IPS DF 6.9 (cell line): ENCODE results near the gene TRIM45.

Source experiments
- DNase-seq: peaks from one replicate; pipeline ENCODE4 v3.0.0-alpha.2; 2013; ENCODE audit warnings: low read depth, low spot score
- H3K27ac ChIP-seq: one replicate; pipeline ENCODE4 v1.5.1; 2013; ENCODE audit warnings: low read length, control low read depth
- H3K27me3 ChIP-seq: 2 replicates; pipeline ENCODE4 v1.6.1; 2013; ENCODE audit warnings: mild to moderate bottlenecking, low read length; ENCODE audit not compliant: control insufficient read depth, insufficient read depth
- H3K36me3 ChIP-seq: 2 replicates; pipeline ENCODE4 v1.6.1; 2013; ENCODE audit warnings: low read length; ENCODE audit not compliant: control insufficient read depth, insufficient read depth
- H3K4me1 ChIP-seq: 2 replicates; pipeline ENCODE4 v1.6.1; 2013; ENCODE audit warnings: low read length; ENCODE audit not compliant: control insufficient read depth, insufficient read depth
- H3K4me3 ChIP-seq: 2 replicates; pipeline ENCODE4 v1.5.1; 2013; ENCODE audit warnings: mild to moderate bottlenecking, low read length
- H3K9me3 ChIP-seq: 2 replicates; pipeline ENCODE4 v1.6.1; 2013; ENCODE audit warnings: low read length, inconsistent platforms; ENCODE audit not compliant: control insufficient read depth, insufficient read depth
- WGBS: extraction: QIAGEN DNeasy Blood & Tissue Kit; methylation state at CpG from one replicate; pipeline ENCODE4 v1.1.7; 2013; ENCODE audit warnings: mixed read lengths, missing lambda C conversion rate; ENCODE audit not compliant: insufficient read length, insufficient coverage; 5-methylcytosine and 5-hydroxymethylcytosine counted together

The TRIM45 gene

DNA sequence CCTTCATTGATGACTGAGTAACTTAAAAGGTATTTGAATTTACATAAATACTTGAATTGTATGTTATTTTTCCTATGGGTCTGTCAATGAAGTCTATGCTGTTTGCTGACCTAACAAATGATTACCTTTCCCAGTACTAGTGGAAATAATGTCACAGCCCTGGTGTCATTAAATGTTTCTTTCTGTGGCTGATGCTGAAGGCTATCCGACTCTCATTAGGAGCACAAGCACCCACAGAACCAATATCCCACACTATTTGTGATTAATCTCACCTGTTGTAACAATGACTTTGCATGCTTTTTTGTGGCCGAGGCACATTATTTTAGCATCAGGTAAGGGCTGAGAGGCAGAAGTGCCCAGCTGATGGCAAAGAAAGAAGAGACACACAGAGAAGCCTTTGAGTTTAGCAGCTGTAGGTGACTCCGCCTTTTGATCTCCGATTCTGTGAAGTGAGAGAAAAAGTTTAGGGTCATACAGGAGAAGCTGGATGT, 25.8 kb upstream of the TRIM45 start:
- Histone ChIP-seq H3K27ac (no peak overlapping the region), H3K4me3 (no peak overlapping the region), H3K9me3 (no peaks in the 10 kb centered on the region), H3K27me3 (no peaks in the 10 kb centered on the region), H3K4me1 (no peaks in the 10 kb centered on the region), H3K36me3 (no peaks in the 10 kb centered on the region)
- no peak for DNase-seq
- WGBS: no CpG with 5 or more reads among the region's 4 CpGs

DNA sequence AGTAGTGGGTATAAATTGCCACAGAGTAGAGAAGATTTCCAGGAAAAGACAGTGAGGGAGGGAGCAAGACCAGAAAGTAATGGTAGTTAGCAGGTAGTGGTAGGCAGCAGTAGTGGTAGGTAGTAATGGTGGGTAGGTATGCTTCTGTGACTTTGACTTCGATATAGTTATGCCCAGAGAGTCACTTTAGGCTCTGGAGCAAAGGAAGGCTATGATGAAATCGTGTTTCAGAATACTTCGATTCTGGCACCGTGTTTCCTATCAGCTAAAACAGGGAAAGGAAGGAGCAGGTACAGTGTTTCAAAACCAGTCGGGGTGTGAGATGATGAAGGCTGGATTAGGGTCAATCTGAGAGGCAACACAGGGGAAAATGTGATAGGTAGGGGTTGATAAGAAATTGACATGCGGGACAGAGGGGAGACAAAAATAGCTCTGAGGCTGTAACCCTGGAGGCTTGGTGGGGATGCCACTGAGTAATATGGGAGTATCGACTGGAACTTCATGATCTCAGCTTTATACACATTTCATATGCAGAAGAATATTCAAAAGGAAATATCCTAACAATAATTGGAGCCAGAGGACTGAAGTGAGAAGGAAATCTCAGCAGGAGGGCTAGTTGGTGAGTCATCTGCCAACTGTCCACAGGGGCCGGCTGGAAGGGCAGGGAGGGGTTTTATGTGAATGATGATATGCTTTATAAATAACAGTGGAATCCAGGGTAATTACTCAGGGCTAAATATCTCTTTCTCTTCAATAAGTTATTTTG, 25.2 kb upstream of the TRIM45 start:
- Histone ChIP-seq H3K27ac (no peak overlapping the region), H3K36me3 (no peaks in the 10 kb centered on the region), H3K9me3 (no peaks in the 10 kb centered on the region), H3K4me3 (no peak overlapping the region), H3K4me1 (no peaks in the 10 kb centered on the region), H3K27me3 (no peaks in the 10 kb centered on the region)
- WGBS: no CpG with 5 or more reads among the region's 8 CpGs
- no peak for DNase-seq

- no peak overlapping the region for H3K4me3 ChIP-seq
- H3K27me3 ChIP-seq: no peaks in the 10 kb centered on the region
- no peaks in the 10 kb centered on the region for H3K9me3 ChIP-seq
- no peaks in the 10 kb centered on the region for H3K4me1 ChIP-seq
- H3K36me3 ChIP-seq: no peaks in the 10 kb centered on the region
- no peak for DNase-seq
- H3K27ac ChIP-seq: no peak overlapping the region
- no CpG with 5 or more reads among the region's 2 CpGs for WGBS
Measured at GRCh38 chr1:117146072-117146471, 24.5 kb upstream of the TRIM45 start.

DNA sequence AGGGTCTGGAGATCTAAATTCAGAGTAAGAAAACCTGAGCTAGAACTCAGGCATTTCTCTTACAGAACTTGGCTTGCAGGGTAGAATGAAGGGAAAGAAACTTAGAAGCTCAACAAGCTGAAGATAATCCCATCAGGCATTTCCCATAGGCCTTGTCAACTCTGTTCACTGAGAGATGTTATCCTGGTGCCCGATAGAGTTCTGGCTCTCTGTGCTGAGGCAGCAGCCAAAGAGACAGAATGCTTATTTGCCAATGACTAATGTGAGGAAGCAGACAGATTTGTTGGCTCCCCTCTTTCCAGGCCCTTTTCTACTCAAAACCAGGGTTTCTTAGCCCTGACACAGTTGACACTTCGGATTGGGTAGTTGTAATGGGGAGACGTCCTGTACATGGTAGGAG, 22.3 kb upstream of the TRIM45 start:
- Histone ChIP-seq H3K27ac (no peak overlapping the region), H3K36me3 (no peaks in the 10 kb centered on the region), H3K4me3 (no peak overlapping the region), H3K4me1 (no peaks in the 10 kb centered on the region), H3K9me3 (no peaks in the 10 kb centered on the region), H3K27me3 (no peaks in the 10 kb centered on the region)
- DNase-seq: no peak
- no CpG with 5 or more reads among the region's 3 CpGs for WGBS

- Histone ChIP-seq H3K4me1 (no peaks in the 10 kb centered on the region), H3K27me3 (no peaks in the 10 kb centered on the region), H3K27ac (no peak overlapping the region), H3K4me3 (no peak overlapping the region), H3K36me3 (no peaks in the 10 kb centered on the region), H3K9me3 (no peaks in the 10 kb centered on the region)
- no peak for DNase-seq
Measured at GRCh38 chr1:117143172-117143571, 21.6 kb upstream of the TRIM45 start.

DNA sequence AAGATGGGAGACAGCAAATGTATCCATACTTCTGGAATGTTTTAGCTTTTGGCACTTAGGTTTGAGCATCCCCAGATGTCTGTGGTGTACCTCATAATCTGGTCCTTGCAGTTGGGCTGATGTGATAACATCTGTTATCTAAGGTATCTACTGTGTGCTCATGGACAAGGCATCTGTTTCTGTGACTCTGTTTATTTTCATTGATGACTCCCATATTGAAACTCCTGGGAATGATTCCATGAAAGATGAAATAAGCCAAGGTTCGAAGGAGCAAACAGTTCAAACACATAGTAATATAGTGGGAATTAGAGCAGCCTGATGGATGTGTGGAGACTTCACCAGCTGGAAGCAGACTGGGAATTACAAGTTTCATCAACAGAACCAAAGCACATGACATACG, 20.7 kb upstream of the TRIM45 start:
- WGBS: no CpG with 5 or more reads among the region's 2 CpGs
- DNase-seq: no peak
- Histone ChIP-seq H3K9me3 (no peaks in the 10 kb centered on the region), H3K27me3 (no peaks in the 10 kb centered on the region), H3K36me3 (no peaks in the 10 kb centered on the region), H3K4me3 (no peak overlapping the region), H3K27ac (no peak overlapping the region), H3K4me1 (no peaks in the 10 kb centered on the region)

- H3K27ac ChIP-seq: no peak overlapping the region
- H3K9me3 ChIP-seq: no peaks in the 10 kb centered on the region
- H3K36me3 ChIP-seq: no peaks in the 10 kb centered on the region
- H3K4me3 ChIP-seq: no peak overlapping the region
- no peaks in the 10 kb centered on the region for H3K27me3 ChIP-seq
- H3K4me1 ChIP-seq: peaks cover 4% of the 10 kb centered on the region
- WGBS: no CpG with 5 or more reads among the region's 1 CpG
- DNase-seq: no peak
Measured at GRCh38 chr1:117138561-117138960, 17.0 kb upstream of the TRIM45 start.

DNA sequence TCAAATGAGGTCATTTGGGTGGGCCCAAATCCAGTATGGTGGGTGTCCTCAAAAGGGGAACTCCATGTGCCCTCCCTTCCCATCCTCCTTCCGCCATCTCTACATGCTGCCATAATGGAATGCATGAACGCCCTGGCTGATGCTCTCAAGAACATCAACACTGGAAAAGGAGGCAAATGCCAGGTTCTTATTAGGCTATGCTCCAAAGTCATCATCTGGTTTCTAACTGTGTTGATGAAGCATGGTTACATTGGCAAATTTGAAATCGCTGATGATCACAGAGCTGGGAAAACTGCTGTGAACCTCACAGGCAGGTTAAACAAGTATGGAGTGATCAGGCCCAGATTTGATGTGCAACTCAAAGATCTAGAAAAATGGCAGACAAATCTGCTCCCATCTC, 16.6 kb upstream of the TRIM45 start:
- Histone ChIP-seq H3K36me3 (no peaks in the 10 kb centered on the region), H3K4me1 (peaks cover 4% of the 10 kb centered on the region), H3K27ac (no peak overlapping the region), H3K27me3 (no peaks in the 10 kb centered on the region), H3K4me3 (no peak overlapping the region), H3K9me3 (no peaks in the 10 kb centered on the region)
- no peak for DNase-seq
- WGBS: no CpG with 5 or more reads among the region's 3 CpGs

DNA sequence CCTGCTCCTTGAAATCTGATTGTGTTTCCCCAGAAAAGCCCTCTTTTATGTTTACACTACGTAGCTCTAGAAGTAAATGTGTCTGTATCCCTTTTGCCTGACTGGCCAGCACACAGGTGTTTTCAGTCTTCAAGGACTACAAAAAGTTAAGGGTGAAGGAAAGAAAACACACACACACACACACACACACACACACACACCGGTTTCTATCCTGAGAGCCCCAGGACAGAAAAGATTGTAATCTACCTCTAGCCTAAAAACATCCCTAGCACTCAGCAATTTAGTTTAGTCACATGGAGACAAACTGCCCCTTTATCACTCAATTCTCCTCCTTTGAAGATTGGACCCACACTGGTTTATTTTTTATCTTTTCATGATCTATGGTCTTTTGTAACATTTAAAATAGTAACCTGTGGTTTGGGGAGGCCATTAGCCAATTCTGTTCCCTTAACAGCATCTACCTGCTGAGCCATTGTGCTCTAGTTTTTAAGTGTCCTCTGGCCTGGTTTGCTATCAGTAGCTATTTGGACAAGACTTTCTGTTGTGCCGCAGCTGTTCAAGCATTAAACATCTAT, 15.8 kb upstream of the TRIM45 start:
- Histone ChIP-seq H3K27me3 (no peaks in the 10 kb centered on the region), H3K27ac (no peak overlapping the region), H3K36me3 (no peaks in the 10 kb centered on the region), H3K9me3 (no peaks in the 10 kb centered on the region), H3K4me1 (peaks cover 4% of the 10 kb centered on the region), H3K4me3 (no peak overlapping the region)
- no peak for DNase-seq
- WGBS: no CpG with 5 or more reads among the region's 3 CpGs

GRCh38 chr1:117136749-117137148, 15.2 kb upstream of the TRIM45 start:
- Histone ChIP-seq H3K9me3 (no peaks in the 10 kb centered on the region), H3K27ac (no peak overlapping the region), H3K27me3 (no peaks in the 10 kb centered on the region), H3K4me1 (peaks cover 4% of the 10 kb centered on the region), H3K36me3 (no peaks in the 10 kb centered on the region), H3K4me3 (no peak overlapping the region)
- WGBS: no CpG with 5 or more reads among the region's 2 CpGs
- no peak for DNase-seq

- no CpG with 5 or more reads among the region's 2 CpGs for WGBS
- DNase-seq: no peak
- Histone ChIP-seq H3K4me1 (peaks cover 4% of the 10 kb centered on the region), H3K36me3 (no peaks in the 10 kb centered on the region), H3K4me3 (no peak overlapping the region), H3K27ac (no peak overlapping the region), H3K9me3 (no peaks in the 10 kb centered on the region), H3K27me3 (no peaks in the 10 kb centered on the region)
Measured at GRCh38 chr1:117135329-117135728, 13.8 kb upstream of the TRIM45 start.
